Stomach (tissue), 4 donors: ENCODE measurements around the gene NUPR2.

Experiments
- EP300 ChIP-seq: sonication (generic); formaldehyde crosslinking; IDR thresholded peaks from one replicate; pipeline ENCODE4 v1.6.1; 2017; ENCODE audit warnings: antibody characterized with exemption
- TF ChIP-seq, protein P1 (sequence below), 7 experiments: fragments of 450-650 bp in 4 of 7; fragments of 200-600 bp in 3 of 7; sonication (generic) in 3 of 7; IDR thresholded peaks; one replicate each; pipeline ENCODE4 v1.5.1; 2016 to 2019; ENCODE audit warnings: antibody characterized with exemption in 7 of 7, control low read depth in 2 of 7, mild to moderate bottlenecking in 1 of 7

DNA sequence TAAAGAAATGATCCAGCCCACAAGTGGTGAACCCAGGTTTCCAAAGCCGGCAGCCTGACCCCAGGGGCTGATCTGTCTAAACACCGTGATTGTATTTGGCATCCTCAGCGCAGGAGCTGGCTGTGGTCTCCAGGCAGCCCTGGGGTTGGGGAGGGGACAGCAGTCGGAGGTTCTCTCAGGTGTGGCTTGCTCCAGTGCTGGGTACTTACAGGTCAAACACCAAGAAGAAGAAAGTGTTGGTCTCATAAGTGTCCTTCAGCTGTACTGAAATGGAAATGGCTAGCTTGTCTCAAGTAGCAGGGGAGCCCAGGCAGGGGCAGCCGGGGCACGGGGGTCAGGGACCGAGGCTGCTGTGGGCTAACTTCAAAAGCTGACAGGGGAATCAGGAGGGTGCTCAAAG, 29.5 kb downstream of the NUPR2 start:
- TF ChIP-seq, protein P1, sequence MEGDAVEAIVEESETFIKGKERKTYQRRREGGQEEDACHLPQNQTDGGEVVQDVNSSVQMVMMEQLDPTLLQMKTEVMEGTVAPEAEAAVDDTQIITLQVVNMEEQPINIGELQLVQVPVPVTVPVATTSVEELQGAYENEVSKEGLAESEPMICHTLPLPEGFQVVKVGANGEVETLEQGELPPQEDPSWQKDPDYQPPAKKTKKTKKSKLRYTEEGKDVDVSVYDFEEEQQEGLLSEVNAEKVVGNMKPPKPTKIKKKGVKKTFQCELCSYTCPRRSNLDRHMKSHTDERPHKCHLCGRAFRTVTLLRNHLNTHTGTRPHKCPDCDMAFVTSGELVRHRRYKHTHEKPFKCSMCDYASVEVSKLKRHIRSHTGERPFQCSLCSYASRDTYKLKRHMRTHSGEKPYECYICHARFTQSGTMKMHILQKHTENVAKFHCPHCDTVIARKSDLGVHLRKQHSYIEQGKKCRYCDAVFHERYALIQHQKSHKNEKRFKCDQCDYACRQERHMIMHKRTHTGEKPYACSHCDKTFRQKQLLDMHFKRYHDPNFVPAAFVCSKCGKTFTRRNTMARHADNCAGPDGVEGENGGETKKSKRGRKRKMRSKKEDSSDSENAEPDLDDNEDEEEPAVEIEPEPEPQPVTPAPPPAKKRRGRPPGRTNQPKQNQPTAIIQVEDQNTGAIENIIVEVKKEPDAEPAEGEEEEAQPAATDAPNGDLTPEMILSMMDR (IDR thresholded peaks at IDR 0.05), result no peak
- no peak for TF ChIP-seq EP300
